Measurements from ENCODE around the gene ZNF564. TPM values are rescaled to one million over a fixed set of nuclear protein-coding genes. Genes with fewer than 3 reads are reported as not detected.

The ZNF564 gene
- total and polyA plus RNA-seq, 2 of the 13 experiments (the other 11 are each of a cell fraction or from before 2014, with no cell fraction given), result 2.3 to 11.1 TPM

DNA sequence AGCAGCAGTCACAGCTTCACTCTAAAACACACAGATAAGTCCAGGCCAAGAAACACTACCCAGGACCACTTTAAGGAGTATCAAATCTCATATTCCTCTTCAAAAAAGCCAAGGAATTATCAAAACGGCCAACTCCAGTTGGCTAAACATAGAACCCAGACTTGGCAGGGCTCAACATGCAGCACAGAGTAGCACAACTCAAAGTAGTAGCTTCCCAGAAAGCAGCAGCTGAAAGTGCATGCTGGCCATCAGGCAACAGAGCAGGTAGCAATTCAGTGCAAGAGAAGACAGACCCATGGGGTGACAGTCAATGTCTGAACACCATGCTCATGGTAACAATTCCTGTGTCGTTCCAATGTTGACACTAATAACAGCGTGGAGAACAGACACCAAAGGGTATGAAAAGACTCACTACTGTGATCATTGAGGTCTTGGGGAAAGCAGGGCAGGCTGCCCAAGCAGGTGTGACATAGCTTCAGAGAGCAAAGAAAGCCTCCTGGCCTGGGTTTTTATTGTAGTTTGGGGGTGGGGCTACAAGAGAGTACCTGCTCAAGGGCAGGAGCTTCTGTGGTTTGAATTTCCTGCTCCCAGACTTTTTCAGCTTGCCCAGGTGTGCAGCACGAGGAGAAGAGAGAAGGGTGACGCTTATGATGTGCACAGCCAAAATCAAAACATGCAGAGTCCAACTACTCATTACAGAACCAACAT is 72.9 kb downstream of the ZNF564 start:
- Histone ChIP-seq H2AFZ (ENCODE audit: low read length) (no peak overlapping the region), H3K4me2 (ENCODE audit: low read depth, low read length) (no peak overlapping the region), H3K36me3 (replicated peaks in 1 of 2; ENCODE audit: control insufficient read depth in 1 of 2, insufficient read depth in 2 of 2, low read length in 2 of 2) (no peaks in the 10 kb centered on the region), H3K27ac (ENCODE audit: extremely low read length, insufficient read depth, low read length) (no peak overlapping the region), H3K27me3 (ENCODE audit: control insufficient read depth in 1 of 2, insufficient read depth in 2 of 2, low read length in 2 of 2) (no peaks in the 10 kb centered on the region; a peak in 1 of 5 replicates), H3K4me1 (ENCODE audit: insufficient read depth, low read length) (peaks cover 18% of the 10 kb centered on the region), H3K79me2 (ENCODE audit: insufficient read depth, low read length) (peaks cover 36% of the 10 kb centered on the region), H3K9me3 (ENCODE audit: low read length) (no peaks in the 10 kb centered on the region), H3K4me3 (replicated peaks in 1 of 3; ENCODE audit: insufficient read depth in 1 of 3, low read depth in 2 of 3, low read length in 3 of 3) (no peak overlapping the region), H4K20me1 (ENCODE audit: insufficient read depth, low read length) (no peaks in the 10 kb centered on the region), H3K9ac (ENCODE audit: insufficient read depth, low read depth, low read length) (no peak overlapping the region)
- CTCF ChIA-PET (ENCODE audit: low intra/inter-chr PET ratio, low total read pairs), result no interaction called here
- in situ Hi-C loops (cut with HindIII; ENCODE audit: extremely low pct_ligation_motif_present, low pct_unique_long_range_greater_than_20kb), result no loop called here
- no TSS peak for BruUV-seq (replicated peaks)
- intact Hi-C loops (cut with micrococcal nuclease; ENCODE audit: unreplicated experiment), result no loop called here
- ATAC-seq, result no peak
- no peak for DNase-seq (ENCODE audit: low spot score)
- no peak for FAIRE-seq
- POLR2A ChIA-PET, result no interaction called here
- 86% methylated on average over 5 of the region's 5 CpGs for WGBS (ENCODE audit: low lambda C conversion rate)
- TF ChIP-seq RBFOX2 (IDR thresholded peaks at IDR 0.05; ENCODE audit: low read depth, low read length) (no peak), ETV6 (CRISPR knock-in tag; conservative IDR thresholded peaks at IDR 0.05) (no peak), ZNF772 (CRISPR knock-in tag; IDR thresholded peaks at IDR 0.05) (no peak), ZNF282 (IDR thresholded peaks at IDR 0.05; ENCODE audit: partially characterized antibody) (no peak), ZNF121 (CRISPR knock-in tag; IDR thresholded peaks at IDR 0.05) (no peak), NFAT5 (CRISPR knock-in tag; IDR thresholded peaks at IDR 0.05) (no peak), ZNF34 (CRISPR knock-in tag; IDR thresholded peaks at IDR 0.05; ENCODE audit: borderline replicate concordance) (no peak), DR1 (CRISPR knock-in tag; IDR thresholded peaks at IDR 0.05) (no peak), ZEB1 (IDR thresholded peaks at IDR 0.05; ENCODE audit: insufficient replicate concordance, low read depth) (no peak), SMARCE1 (IDR thresholded peaks at IDR 0.05; ENCODE audit: borderline replicate concordance) (no peak), ATF7-NPFF (CRISPR knock-in tag; IDR thresholded peaks at IDR 0.05; ENCODE audit: low read depth) (no peak), SP1 (IDR thresholded peaks at IDR 0.05) (no peak), SP1 (CRISPR knock-in tag; IDR thresholded peaks at IDR 0.05) (no peak), DZIP1 (CRISPR knock-in tag; IDR thresholded peaks at IDR 0.05) (no peak)
- TF ChIP-seq, protein P1, sequence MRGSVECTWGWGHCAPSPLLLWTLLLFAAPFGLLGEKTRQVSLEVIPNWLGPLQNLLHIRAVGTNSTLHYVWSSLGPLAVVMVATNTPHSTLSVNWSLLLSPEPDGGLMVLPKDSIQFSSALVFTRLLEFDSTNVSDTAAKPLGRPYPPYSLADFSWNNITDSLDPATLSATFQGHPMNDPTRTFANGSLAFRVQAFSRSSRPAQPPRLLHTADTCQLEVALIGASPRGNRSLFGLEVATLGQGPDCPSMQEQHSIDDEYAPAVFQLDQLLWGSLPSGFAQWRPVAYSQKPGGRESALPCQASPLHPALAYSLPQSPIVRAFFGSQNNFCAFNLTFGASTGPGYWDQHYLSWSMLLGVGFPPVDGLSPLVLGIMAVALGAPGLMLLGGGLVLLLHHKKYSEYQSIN (CRISPR knock-in tag; IDR thresholded peaks at IDR 0.05; ENCODE audit: borderline replicate concordance), result no peak
